Astrocyte (in vitro differentiated cells and primary cell): ENCODE results near the gene ACVR2B. TPM values are rescaled to one million over a fixed set of nuclear protein-coding genes. Genes with fewer than 3 reads are reported as not detected.

Source experiments
- DNase-seq: peaks from one replicate; pipeline ENCODE4 v3.0.0-alpha.2; 2010; ENCODE audit warnings: low read depth
- FAIRE-seq: peaks from 2 replicates; lab custom pipeline; 2011; peaks lifted over from hg19 to GRCh38; lab: Jason Lieb, UNC
- H2AFZ ChIP-seq: 2 replicates; pipeline ENCODE4 v1.6.0; 2012; ENCODE audit warnings: low read depth, low read length, inconsistent platforms
- H3K27ac ChIP-seq: 2 replicates; pipeline ENCODE4 v1.5.1; 2011; ENCODE audit warnings: low read depth, low read length, inconsistent platforms
- H3K27me3 ChIP-seq: 2 replicates; pipeline ENCODE4 v1.6.0; 2011; ENCODE audit warnings: low read length, inconsistent platforms; ENCODE audit not compliant: insufficient read depth
- H3K36me3 ChIP-seq: 2 replicates; pipeline ENCODE4 v1.5.1; 2011; ENCODE audit warnings: low read length, inconsistent platforms; ENCODE audit not compliant: insufficient read depth
- H3K4me1 ChIP-seq: 2 replicates; pipeline ENCODE4 v1.5.1; 2011; ENCODE audit warnings: low read length, inconsistent platforms; ENCODE audit not compliant: insufficient read depth
- H3K4me2 ChIP-seq: 2 replicates; pipeline ENCODE4 v1.6.0; 2012; ENCODE audit warnings: low read length, inconsistent platforms
- H3K4me3 ChIP-seq: 2 replicates; pipeline ENCODE4 v1.5.1; 2011; ENCODE audit warnings: low read depth, mild to moderate bottlenecking, low read length, inconsistent platforms; ENCODE audit not compliant: insufficient read depth
- H3K79me2 ChIP-seq: 2 replicates; pipeline ENCODE4 v1.6.0; 2012; ENCODE audit warnings: mild to moderate bottlenecking, low read length, inconsistent platforms; ENCODE audit not compliant: insufficient read depth
- H3K9ac ChIP-seq: 2 replicates; pipeline ENCODE4 v1.6.0; 2012; ENCODE audit warnings: mild to moderate bottlenecking, low read length, inconsistent platforms
- H3K9me3 ChIP-seq: 2 replicates; pipeline ENCODE4 v1.5.1; 2012; ENCODE audit warnings: low read depth, mild to moderate bottlenecking, low read length, inconsistent platforms; ENCODE audit not compliant: insufficient read depth
- H4K20me1 ChIP-seq: 2 replicates; pipeline ENCODE4 v1.6.0; 2012; ENCODE audit warnings: low read length, inconsistent platforms; ENCODE audit not compliant: insufficient read depth
- H3K27ac Mint-ChIP-seq: one replicate; pipeline ENCODE4 v1.8.0; 2021; ENCODE audit warnings: mild to moderate bottlenecking, mixed read lengths; ENCODE audit not compliant: unreplicated experiment
- H3K27me3 Mint-ChIP-seq: one replicate; pipeline ENCODE4 v1.8.0; 2021; ENCODE audit warnings: low read depth, mixed read lengths; ENCODE audit not compliant: unreplicated experiment
- H3K36me3 Mint-ChIP-seq: one replicate; pipeline ENCODE4 v1.8.0; 2021; ENCODE audit warnings: low read depth, mixed read lengths; ENCODE audit not compliant: unreplicated experiment
- H3K4me1 Mint-ChIP-seq: one replicate; pipeline ENCODE4 v1.8.0; 2021; ENCODE audit warnings: low read depth, mixed read lengths; ENCODE audit not compliant: unreplicated experiment
- H3K4me3 Mint-ChIP-seq: one replicate; pipeline ENCODE4 v1.8.0; 2021; ENCODE audit warnings: mild to moderate bottlenecking, moderate library complexity, mixed read lengths; ENCODE audit not compliant: unreplicated experiment
- H3K9me3 Mint-ChIP-seq: one replicate; pipeline ENCODE4 v1.8.0; 2021; ENCODE audit warnings: mild to moderate bottlenecking, mixed read lengths; ENCODE audit not compliant: unreplicated experiment
- EZH2 ChIP-seq: IDR thresholded peaks from 2 replicates; pipeline ENCODE4 v1.6.1; 2012; ENCODE audit warnings: mild to moderate bottlenecking, low read length, inconsistent platforms; ENCODE audit not compliant: insufficient read depth
- total RNA-seq: library from RNA; stranded (reverse); gene quantifications from 2 replicates; pipeline ENCODE4 v1.2.1, GENCODE V29; 2021
- TF ChIP-seq, protein P1 (sequence below): IDR thresholded peaks from 2 replicates; pipeline ENCODE4 v1.5.1; 2011; ENCODE audit warnings: low read depth, mild to moderate bottlenecking, inconsistent platforms, low read length, moderate library complexity; ENCODE audit not compliant: insufficient read depth

Gene ACVR2B
- total RNA-seq, 1 donor from 2014 or later = 14.7 TPM

DNA sequence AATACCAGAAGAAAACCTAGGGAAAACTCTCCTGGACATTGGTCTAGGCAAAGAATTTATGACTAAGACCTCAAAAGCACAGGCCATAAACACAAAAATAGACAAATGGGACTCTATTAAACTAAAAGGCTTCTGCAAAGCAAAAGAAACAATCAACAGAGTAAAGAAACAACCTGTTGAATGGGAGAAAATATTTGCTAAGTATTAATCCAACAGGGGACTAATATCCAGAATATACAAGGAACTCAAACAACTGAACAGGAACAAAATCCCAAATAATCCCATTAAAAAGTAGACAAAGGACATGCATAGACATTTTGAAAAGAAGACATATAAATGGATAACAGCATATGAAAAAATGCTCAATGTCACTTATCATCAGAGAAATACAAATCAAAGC, 6.9 kb upstream of the ACVR2B start:
- Mint-ChIP-seq H3K4me3 (no peak overlapping the region), H3K36me3 (no peaks in the 10 kb centered on the region), H3K9me3 (peaks cover 5% of the 10 kb centered on the region), H3K27ac (no peak overlapping the region), H3K27me3 (peaks cover 5% of the 10 kb centered on the region), H3K4me1 (no peaks in the 10 kb centered on the region)
- no peaks in the 10 kb centered on the region for H3K9me3 ChIP-seq
- H3K27ac ChIP-seq = no peak overlapping the region
- H3K4me2 ChIP-seq = no peak overlapping the region
- no peak overlapping the region for H3K9ac ChIP-seq
- H3K36me3 ChIP-seq = no peaks in the 10 kb centered on the region
- TF ChIP-seq, protein P1, sequence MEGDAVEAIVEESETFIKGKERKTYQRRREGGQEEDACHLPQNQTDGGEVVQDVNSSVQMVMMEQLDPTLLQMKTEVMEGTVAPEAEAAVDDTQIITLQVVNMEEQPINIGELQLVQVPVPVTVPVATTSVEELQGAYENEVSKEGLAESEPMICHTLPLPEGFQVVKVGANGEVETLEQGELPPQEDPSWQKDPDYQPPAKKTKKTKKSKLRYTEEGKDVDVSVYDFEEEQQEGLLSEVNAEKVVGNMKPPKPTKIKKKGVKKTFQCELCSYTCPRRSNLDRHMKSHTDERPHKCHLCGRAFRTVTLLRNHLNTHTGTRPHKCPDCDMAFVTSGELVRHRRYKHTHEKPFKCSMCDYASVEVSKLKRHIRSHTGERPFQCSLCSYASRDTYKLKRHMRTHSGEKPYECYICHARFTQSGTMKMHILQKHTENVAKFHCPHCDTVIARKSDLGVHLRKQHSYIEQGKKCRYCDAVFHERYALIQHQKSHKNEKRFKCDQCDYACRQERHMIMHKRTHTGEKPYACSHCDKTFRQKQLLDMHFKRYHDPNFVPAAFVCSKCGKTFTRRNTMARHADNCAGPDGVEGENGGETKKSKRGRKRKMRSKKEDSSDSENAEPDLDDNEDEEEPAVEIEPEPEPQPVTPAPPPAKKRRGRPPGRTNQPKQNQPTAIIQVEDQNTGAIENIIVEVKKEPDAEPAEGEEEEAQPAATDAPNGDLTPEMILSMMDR = no peak
- no peak for TF ChIP-seq EZH2
- H2AFZ ChIP-seq = no peak overlapping the region
- H4K20me1 ChIP-seq = no peaks in the 10 kb centered on the region
- H3K4me3 ChIP-seq = no peak overlapping the region
- DNase-seq (no peak), FAIRE-seq (no peak)
- H3K4me1 ChIP-seq = no peaks in the 10 kb centered on the region
- H3K27me3 ChIP-seq = no peaks in the 10 kb centered on the region
- H3K79me2 ChIP-seq = no peaks in the 10 kb centered on the region

DNA sequence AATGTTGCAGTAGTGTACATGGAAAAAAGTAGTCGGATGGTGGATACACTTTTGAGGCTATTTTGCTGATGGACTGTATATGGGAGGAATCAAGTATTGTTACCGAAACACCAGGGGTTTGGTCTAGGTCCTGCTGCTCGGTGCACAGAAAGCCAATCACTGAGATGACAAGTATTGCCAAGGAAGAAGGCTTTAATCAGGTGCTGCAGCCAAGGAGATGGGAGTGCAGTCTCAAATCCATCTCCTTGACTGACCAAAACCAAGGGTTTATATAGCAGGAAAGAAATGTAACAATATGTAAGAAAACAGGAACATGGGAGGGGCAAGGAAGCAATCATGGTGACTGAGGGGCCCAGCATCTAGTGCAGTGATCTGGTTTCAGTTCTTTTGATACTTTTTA, 2.8 kb upstream of the ACVR2B start:
- Histone ChIP-seq H4K20me1 (peaks cover 4% of the 10 kb centered on the region), H2AFZ (no peak overlapping the region), H3K9ac (no peak overlapping the region), H3K4me3 (no peak overlapping the region), H3K79me2 (peaks cover under 1% of the 10 kb centered on the region), H3K9me3 (no peaks in the 10 kb centered on the region), H3K4me2 (no peak overlapping the region), H3K27ac (no peak overlapping the region), H3K27me3 (no peaks in the 10 kb centered on the region), H3K4me1 (peaks cover 8% of the 10 kb centered on the region), H3K36me3 (no peaks in the 10 kb centered on the region)
- Mint-ChIP-seq H3K4me1 (no peaks in the 10 kb centered on the region), H3K36me3 (no peaks in the 10 kb centered on the region), H3K9me3 (no peaks in the 10 kb centered on the region), H3K4me3 (no peak overlapping the region), H3K27ac (no peak overlapping the region), H3K27me3 (no peaks in the 10 kb centered on the region)
- no peak for TF ChIP-seq EZH2
- TF ChIP-seq, protein P1 = no peak
- no peak for DNase-seq
- FAIRE-seq = no peak

DNA sequence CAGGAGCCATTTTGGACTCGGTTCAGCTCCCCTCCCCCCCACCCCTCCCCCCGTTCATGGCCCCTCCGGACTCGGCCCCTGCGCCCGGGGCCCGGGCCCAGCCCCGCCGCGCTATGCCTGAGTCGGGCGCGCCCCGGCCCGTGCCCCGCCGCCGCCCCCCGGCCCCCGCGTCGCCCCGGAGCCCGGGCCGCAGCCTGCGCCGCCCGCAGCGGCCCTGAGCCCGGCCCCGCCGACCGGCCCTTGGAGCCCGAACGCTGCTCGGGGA, 155 bp downstream of the ACVR2B start:
- Histone ChIP-seq H3K9me3 (no peaks in the 10 kb centered on the region), H3K27me3 (no peaks in the 10 kb centered on the region), H3K4me1 (peaks cover 8% of the 10 kb centered on the region), H3K9ac (peak overlapping the region; percentile 86), H3K36me3 (no peaks in the 10 kb centered on the region), H2AFZ (peak overlapping the region; percentile 87), H3K79me2 (peaks cover 19% of the 10 kb centered on the region), H3K4me2 (peak overlapping the region; percentile 98), H3K27ac (peak overlapping the region; percentile 38), H4K20me1 (peaks cover 29% of the 10 kb centered on the region), H3K4me3 (peak overlapping the region; percentile 78)
- no peak overlapping the region for H3K4me3 Mint-ChIP-seq
- H3K27me3 Mint-ChIP-seq = no peaks in the 10 kb centered on the region
- no peak for FAIRE-seq
- H3K36me3 Mint-ChIP-seq = no peaks in the 10 kb centered on the region
- no peaks in the 10 kb centered on the region for H3K9me3 Mint-ChIP-seq
- no peaks in the 10 kb centered on the region for H3K4me1 Mint-ChIP-seq
- no peak overlapping the region for H3K27ac Mint-ChIP-seq
- no peak for TF ChIP-seq EZH2
- TF ChIP-seq, protein P1 = no peak
- DNase-seq = no peak
